ENCODE data around the gene KEAP1. TPM values are rescaled to one million over a fixed set of nuclear protein-coding genes. Genes with fewer than 3 reads are reported as not detected.
"Not testable (repeated sequence)": the region's sequence is repeated elsewhere in the genome, so short reads cannot be mapped to it uniquely, and the experiment has no call there.

KEAP1 gene
- total RNA-seq, 1 donor from 2014 or later: 41.2 TPM

GRCh38 chr19:10546817-10547216 lies 43.7 kb upstream of the KEAP1 start:
- DNase-seq (ENCODE audit: low read depth): no peak
- H3K4me3 ChIP-seq (ENCODE audit: low read depth, low read length): no peak overlapping the region
- TF ChIP-seq, protein P1, sequence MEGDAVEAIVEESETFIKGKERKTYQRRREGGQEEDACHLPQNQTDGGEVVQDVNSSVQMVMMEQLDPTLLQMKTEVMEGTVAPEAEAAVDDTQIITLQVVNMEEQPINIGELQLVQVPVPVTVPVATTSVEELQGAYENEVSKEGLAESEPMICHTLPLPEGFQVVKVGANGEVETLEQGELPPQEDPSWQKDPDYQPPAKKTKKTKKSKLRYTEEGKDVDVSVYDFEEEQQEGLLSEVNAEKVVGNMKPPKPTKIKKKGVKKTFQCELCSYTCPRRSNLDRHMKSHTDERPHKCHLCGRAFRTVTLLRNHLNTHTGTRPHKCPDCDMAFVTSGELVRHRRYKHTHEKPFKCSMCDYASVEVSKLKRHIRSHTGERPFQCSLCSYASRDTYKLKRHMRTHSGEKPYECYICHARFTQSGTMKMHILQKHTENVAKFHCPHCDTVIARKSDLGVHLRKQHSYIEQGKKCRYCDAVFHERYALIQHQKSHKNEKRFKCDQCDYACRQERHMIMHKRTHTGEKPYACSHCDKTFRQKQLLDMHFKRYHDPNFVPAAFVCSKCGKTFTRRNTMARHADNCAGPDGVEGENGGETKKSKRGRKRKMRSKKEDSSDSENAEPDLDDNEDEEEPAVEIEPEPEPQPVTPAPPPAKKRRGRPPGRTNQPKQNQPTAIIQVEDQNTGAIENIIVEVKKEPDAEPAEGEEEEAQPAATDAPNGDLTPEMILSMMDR (conservative IDR thresholded peaks at IDR 0.05; ENCODE audit: low read depth, low read length): no peak

GRCh38 chr19:10544753-10545251 lies 41.6 kb upstream of the KEAP1 start:
- TF ChIP-seq, protein P1 (conservative IDR thresholded peaks at IDR 0.05; ENCODE audit: low read depth, low read length): no peak
- no peak for DNase-seq (ENCODE audit: low read depth)
- H3K4me3 ChIP-seq (ENCODE audit: low read depth, low read length): peak overlapping the region; percentile 73

DNA sequence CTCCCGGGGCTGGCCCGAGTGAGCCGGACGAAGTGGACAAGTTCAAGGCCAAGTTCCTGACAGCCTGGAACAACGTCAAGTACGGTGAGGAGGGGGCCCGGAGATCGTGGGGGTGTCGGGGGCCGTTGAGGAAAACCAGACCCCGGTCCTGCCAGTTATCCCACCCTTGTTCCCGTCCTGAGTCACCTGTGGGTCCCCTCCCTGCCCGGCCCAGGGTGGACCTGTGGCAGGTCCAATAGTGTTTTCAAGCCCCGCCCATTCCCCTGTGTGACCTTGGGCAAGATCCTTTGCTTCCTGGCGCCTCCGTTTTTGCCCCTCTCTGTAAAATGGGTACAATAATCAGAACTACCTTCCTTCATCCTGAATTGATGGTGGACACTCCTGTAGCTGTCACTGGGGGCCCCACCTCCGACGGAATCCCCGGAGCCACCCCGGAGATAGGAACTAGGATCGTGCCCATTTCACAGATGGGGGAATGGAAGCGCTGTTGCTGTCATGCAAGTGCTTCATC lies 41.1 kb upstream of the KEAP1 start:
- TF ChIP-seq, protein P1 (conservative IDR thresholded peaks at IDR 0.05; ENCODE audit: low read depth, low read length): no peak
- H3K4me3 ChIP-seq (ENCODE audit: low read depth, low read length): peak overlapping the region; percentile 73
- no peak for DNase-seq (ENCODE audit: low read depth)

GRCh38 chr19:10543420-10544241 lies 40.5 kb upstream of the KEAP1 start, which contains the start of gene ATG4D:
Gene ATG4D (plus strand): TSS chr19:10543904. CDS start chr19:10544091, 187 bp downstream.
- H3K4me3 ChIP-seq (ENCODE audit: low read depth, low read length): peak within 1 kb of the TSS; percentile 73
- no peak for DNase-seq (ENCODE audit: low read depth)
- TF ChIP-seq, protein P1 (conservative IDR thresholded peaks at IDR 0.05; ENCODE audit: low read depth, low read length): no peak

- DNase-seq (ENCODE audit: low read depth): no peak
- TF ChIP-seq, protein P1 (conservative IDR thresholded peaks at IDR 0.05; ENCODE audit: low read depth, low read length): no peak
- H3K4me3 ChIP-seq (ENCODE audit: low read depth, low read length): peak overlapping the region; percentile 73
These were observed 39.9 kb upstream of the KEAP1 start for GRCh38 chr19:10543059-10543419.

DNA sequence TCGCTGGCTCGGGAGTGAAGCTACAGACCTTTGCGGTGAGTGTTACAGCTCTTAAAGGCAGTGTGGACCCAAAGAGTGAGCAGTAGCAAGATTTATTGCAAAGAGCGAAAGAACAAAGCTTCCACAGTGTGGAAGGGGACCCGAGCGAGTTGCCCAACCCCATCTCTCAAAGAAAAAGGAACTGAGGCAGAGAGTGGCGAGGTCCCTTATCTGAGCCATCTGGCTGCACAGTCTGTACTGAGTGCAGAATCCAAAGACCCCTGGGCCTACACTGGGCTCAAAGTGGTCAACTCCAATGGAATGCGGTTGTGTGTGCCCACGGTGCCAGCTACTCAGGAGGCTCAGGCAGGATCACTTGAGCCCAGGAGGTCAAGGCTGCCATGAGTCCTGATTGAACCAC lies 35.9 kb upstream of the KEAP1 start:
- DNase-seq (ENCODE audit: low read depth); H3K4me3 ChIP-seq (ENCODE audit: low read depth, low read length): not testable (repeated sequence)

DNA sequence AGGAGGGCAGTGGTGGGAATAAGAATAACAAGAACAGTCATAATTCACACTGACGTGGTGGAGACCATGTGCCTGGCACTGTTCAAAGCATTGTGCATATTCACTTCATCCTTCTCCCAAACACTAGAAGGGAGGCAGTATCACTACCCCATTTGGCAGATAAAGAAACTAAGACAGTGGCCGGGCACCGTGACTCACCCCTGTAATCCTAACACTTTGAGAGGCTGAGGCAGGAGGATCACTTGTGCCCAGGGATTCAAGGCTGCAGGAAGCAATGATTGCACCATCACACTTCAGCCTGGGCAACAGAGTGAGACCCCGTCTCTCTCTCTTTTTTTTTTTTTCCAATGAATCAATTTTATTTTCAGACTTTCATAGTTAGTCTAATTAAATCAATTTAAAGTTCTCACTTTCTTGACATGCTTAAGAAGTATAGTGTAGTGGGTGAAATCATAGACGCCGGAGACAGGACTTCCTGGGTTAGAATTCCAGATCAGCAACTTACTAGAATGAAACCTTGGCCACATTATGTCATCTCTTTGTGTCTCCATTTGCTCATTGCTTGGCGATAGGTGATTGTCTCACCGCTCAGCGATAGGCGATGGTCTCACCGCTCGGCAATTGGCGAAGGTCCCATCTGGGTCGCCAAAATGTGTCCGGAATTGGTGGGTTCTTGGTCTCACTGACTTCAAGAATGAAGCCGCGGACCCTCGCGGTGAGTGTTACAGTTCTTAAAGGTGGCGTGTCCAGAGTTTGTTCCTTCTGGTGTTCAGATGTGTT lies 35.2 kb upstream of the KEAP1 start:
- H3K4me3 ChIP-seq (ENCODE audit: low read depth, low read length): no peak overlapping the region
- TF ChIP-seq, protein P1 (conservative IDR thresholded peaks at IDR 0.05; ENCODE audit: low read depth, low read length): no peak
- no peak for DNase-seq (ENCODE audit: low read depth)
